ENCODE measurements around the gene DTYMK.

DNA sequence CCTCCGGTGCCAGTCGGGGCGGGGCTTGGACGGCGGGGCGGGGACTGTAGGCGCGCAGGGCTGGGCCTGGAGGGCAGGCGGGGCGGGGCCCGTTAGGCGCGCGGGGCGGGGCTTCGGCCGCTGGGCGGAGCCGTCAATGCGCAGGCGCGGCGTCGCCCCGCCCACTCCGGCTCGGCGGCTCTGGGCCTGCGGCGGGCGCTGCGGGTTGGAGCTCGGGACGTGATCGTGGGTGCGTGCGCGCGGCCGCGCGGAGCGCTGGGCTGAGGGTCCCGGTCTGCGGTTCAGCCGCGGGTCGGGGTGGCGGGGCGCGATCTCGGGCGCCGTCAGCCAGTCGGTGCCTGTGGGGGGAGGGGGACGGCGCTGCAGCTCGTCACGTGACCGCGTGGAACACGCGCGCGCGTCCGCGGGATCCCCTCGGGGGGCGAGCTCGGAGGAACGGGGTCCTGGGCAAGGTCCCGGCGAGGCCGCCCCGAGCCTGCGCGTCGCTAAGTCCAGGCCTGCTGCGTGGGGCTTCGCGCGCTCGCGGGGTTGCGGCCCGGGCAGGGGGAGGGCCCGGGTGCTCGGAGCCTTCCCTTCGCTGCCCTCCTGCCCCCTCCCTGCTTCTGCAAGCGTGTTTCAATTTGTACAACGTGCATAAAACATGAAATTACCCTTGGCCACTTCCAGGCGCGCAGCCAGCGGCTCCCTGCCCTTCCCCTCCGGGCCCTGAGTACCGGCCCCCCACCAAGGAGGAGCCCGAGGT is 48.0 kb upstream of the DTYMK start, which contains the start of gene D2HGDH:
- TF ChIP-seq, protein P1, sequence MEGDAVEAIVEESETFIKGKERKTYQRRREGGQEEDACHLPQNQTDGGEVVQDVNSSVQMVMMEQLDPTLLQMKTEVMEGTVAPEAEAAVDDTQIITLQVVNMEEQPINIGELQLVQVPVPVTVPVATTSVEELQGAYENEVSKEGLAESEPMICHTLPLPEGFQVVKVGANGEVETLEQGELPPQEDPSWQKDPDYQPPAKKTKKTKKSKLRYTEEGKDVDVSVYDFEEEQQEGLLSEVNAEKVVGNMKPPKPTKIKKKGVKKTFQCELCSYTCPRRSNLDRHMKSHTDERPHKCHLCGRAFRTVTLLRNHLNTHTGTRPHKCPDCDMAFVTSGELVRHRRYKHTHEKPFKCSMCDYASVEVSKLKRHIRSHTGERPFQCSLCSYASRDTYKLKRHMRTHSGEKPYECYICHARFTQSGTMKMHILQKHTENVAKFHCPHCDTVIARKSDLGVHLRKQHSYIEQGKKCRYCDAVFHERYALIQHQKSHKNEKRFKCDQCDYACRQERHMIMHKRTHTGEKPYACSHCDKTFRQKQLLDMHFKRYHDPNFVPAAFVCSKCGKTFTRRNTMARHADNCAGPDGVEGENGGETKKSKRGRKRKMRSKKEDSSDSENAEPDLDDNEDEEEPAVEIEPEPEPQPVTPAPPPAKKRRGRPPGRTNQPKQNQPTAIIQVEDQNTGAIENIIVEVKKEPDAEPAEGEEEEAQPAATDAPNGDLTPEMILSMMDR (IDR thresholded peaks at IDR 0.05; ENCODE audit: insufficient read depth, low read depth, low read length), result no peak
- TF ChIP-seq EZH2 (IDR thresholded peaks at IDR 0.05; ENCODE audit: insufficient read depth, low read length), result no peak
